ENCODE results near the gene GRN. TPM values are rescaled to one million over a fixed set of nuclear protein-coding genes. Genes with fewer than 3 reads are reported as not detected.

Gene GRN
- total RNA-seq (2021; ENCODE audit: unreplicated experiment) = 206 TPM
- 276 and 326 TPM in 2 replicates for polyA plus RNA-seq (2012)
- Bru-seq, nascent RNA = percentile 56 among the genes with signal in this experiment
- BruChase-seq, experiment 1, labeled RNA remaining after a 6-hour chase = percentile 84 among the genes with signal in this experiment
- BruChase-seq, experiment 2, labeled RNA remaining after a 2-hour chase = percentile 71 among the genes with signal in this experiment
- long read RNA-seq, transcript GRN-201 (13 exons, 2,342 nt) = major isoform, 172 of 467 reads
- long read RNA-seq, partial matches to known transcripts = 269 of 467 reads
- long read RNA-seq, other reads (novel, unspliced or antisense) = 26 of 467 reads

DNA sequence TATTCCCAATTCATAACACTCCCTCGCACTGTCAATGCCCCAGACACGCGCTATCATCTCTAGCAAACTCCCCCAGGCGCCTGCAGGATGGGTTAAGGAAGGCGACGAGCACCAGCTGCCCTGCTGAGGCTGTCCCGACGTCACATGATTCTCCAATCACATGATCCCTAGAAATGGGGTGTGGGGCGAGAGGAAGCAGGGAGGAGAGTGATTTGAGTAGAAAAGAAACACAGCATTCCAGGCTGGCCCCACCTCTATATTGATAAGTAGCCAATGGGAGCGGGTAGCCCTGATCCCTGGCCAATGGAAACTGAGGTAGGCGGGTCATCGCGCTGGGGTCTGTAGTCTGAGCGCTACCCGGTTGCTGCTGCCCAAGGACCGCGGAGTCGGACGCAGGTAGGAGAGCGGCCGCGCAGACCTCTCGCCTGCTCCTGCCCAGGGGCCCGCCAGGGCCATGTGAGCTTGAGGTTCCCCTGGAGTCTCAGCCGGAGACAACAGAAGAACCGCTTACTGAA lies at the start of gene GRN:
TSS of gene GRN (plus strand) at position 364 of the 515 bp plus-strand sequence. CDS start 3,863 bp downstream, outside the sequence.
- DNase-seq (ENCODE audit: low read depth, low spot score) = peak; percentile 99
- H3K9me2 ChIP-seq (ENCODE audit: insufficient read depth) = no peaks in the 10 kb centered on the region
- H2AFZ ChIP-seq (ENCODE audit: low read depth, low read length, poor library complexity, severe bottlenecking) = no peak within 1 kb of the TSS
- peak within 1 kb of the TSS; percentile 67 for H3K27ac ChIP-seq (ENCODE audit: low read depth, low read length)
- ATAC-seq = peak; percentile 98
- H3K4me1 ChIP-seq (ENCODE audit: control insufficient read depth in 1 of 2, insufficient read depth in 2 of 2, low read length in 2 of 2) = peaks cover 4 to 18% of the 10 kb centered on the region in 2 experiments; a peak in 3 of 4 replicates
- no peaks in the 10 kb centered on the region for H3K27me3 ChIP-seq (ENCODE audit: insufficient read depth, low read length)
- no peaks in the 10 kb centered on the region for H4K20me1 ChIP-seq (ENCODE audit: insufficient read depth)
- peak within 1 kb of the TSS; percentile 71 for H3K9ac ChIP-seq (ENCODE audit: low read length)
- ChIA-PET POLR2A (interaction anchor here (0.6 to 1.7 kb wide), 9 partner anchors 12 to 818 kb away, joined by 3 to 7 read pairs (median 5); partner anchors contain the start of genes SLC25A39 and TMUB2), RAD21 (ENCODE audit: low non-redundant PET in 1 of 2, low total read pairs in 2 of 2, uncharacterized antibody in 2 of 2, unreplicated experiment in 2 of 2) (interaction anchor here in 1 of 2 experiments (0.6 kb wide), 1 partner anchor 261 kb away, joined by 4 read pairs; no protein-coding TSS in a partner anchor), CTCF (interaction anchor here (0.9 to 3.3 kb wide), 15 partner anchors 14 to 401 kb away, joined by 3 to 19 read pairs (median 6); partner anchors contain the start of genes FAM171A2, SLC25A39 and TMUB2)
- no TSS peak for BruUV-seq (replicated peaks)
- peak within 1 kb of the TSS; percentile 90 for H3K4me2 ChIP-seq (ENCODE audit: low read length)
- no peaks in the 10 kb centered on the region for H3K36me3 ChIP-seq (ENCODE audit: control insufficient read depth in 1 of 2, insufficient read depth in 2 of 2, low read length in 2 of 2)
- no peaks in the 10 kb centered on the region for H3K9me3 ChIP-seq (ENCODE audit: control insufficient read depth in 1 of 2, insufficient read depth in 1 of 2, low read depth in 1 of 2, low read length in 2 of 2)
- intact Hi-C loops (cut with micrococcal nuclease) = no loop called here
- H3K4me3 ChIP-seq (replicated peaks in 1 of 2; ENCODE audit: low read depth in 1 of 2, low read length in 2 of 2) = peak within 1 kb of the TSS; percentile 74 to 97
- H3K79me2 ChIP-seq (ENCODE audit: insufficient read depth, low read length) = no peaks in the 10 kb centered on the region
- TF ChIP-seq SRF (IDR thresholded peaks at IDR 0.05; ENCODE audit: low read depth) (no peak), EGR1 (IDR thresholded peaks at IDR 0.05; ENCODE audit: low read depth) (no peak), FOSL1 (IDR thresholded peaks at IDR 0.05; ENCODE audit: low read depth) (no peak), POLR2AphosphoS5 (IDR thresholded peaks at IDR 0.05; ENCODE audit: low read depth, low read length) (peak; percentile 95), EZH2phosphoT487 (IDR thresholded peaks at IDR 0.05; ENCODE audit: borderline replicate concordance) (no peak), CEBPB (IDR thresholded peaks at IDR 0.05; ENCODE audit: low read depth) (no peak), ATF3 (IDR thresholded peaks at IDR 0.05) (no peak), CBX3 (IDR thresholded peaks at IDR 0.05; ENCODE audit: low read depth) (no peak; the same call in none of the 2 replicates), ELF1 (IDR thresholded peaks at IDR 0.05; ENCODE audit: borderline replicate concordance, low read depth) (no peak; the same call in 1 of the 2 replicates), SIN3A (IDR thresholded peaks at IDR 0.05; ENCODE audit: low read depth) (peak; percentile 97), POLR2A (IDR thresholded peaks at IDR 0.05; ENCODE audit: borderline replicate concordance, extremely low read depth, insufficient read depth, insufficient read length) (peak; percentile 76), ZBTB33 (IDR thresholded peaks at IDR 0.05; ENCODE audit: extremely low read depth, insufficient replicate concordance, low read length) (peak; percentile 7), JUND (IDR thresholded peaks at IDR 0.05) (no peak; the same call in 1 of the 2 replicates), CTCF (IDR thresholded peaks at IDR 0.05 in 2 of 3, conservative IDR thresholded peaks at IDR 0.05 in 1 of 3; ENCODE audit: borderline replicate concordance in 1 of 3, insufficient read depth in 1 of 3, low read depth in 2 of 3, low read length in 2 of 3) (no peak), YY1 (IDR thresholded peaks at IDR 0.05; ENCODE audit: extremely low read depth, insufficient replicate concordance, low read depth, low read length) (peak; percentile 78), ZNF274 (IDR thresholded peaks at IDR 0.05; ENCODE audit: low read depth, low read length) (no peak), SP1 (IDR thresholded peaks at IDR 0.05; ENCODE audit: low read depth) (peak; percentile 85), RAD21 (IDR thresholded peaks at IDR 0.05; ENCODE audit: low read depth) (no peak)
- TF ChIP-seq, protein P1, sequence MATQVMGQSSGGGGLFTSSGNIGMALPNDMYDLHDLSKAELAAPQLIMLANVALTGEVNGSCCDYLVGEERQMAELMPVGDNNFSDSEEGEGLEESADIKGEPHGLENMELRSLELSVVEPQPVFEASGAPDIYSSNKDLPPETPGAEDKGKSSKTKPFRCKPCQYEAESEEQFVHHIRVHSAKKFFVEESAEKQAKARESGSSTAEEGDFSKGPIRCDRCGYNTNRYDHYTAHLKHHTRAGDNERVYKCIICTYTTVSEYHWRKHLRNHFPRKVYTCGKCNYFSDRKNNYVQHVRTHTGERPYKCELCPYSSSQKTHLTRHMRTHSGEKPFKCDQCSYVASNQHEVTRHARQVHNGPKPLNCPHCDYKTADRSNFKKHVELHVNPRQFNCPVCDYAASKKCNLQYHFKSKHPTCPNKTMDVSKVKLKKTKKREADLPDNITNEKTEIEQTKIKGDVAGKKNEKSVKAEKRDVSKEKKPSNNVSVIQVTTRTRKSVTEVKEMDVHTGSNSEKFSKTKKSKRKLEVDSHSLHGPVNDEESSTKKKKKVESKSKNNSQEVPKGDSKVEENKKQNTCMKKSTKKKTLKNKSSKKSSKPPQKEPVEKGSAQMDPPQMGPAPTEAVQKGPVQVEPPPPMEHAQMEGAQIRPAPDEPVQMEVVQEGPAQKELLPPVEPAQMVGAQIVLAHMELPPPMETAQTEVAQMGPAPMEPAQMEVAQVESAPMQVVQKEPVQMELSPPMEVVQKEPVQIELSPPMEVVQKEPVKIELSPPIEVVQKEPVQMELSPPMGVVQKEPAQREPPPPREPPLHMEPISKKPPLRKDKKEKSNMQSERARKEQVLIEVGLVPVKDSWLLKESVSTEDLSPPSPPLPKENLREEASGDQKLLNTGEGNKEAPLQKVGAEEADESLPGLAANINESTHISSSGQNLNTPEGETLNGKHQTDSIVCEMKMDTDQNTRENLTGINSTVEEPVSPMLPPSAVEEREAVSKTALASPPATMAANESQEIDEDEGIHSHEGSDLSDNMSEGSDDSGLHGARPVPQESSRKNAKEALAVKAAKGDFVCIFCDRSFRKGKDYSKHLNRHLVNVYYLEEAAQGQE (IDR thresholded peaks at IDR 0.05; ENCODE audit: low read depth) = no peak

Measured in HCT116 (cell line).